Body of pancreas (tissue), 4 donors: ENCODE results near the gene PPIP5K1.

Experiments
- CTCF ChIP-seq, 7 experiments: fragments of 450-650 bp in 4 of 7; fragments of 200-600 bp in 3 of 7; sonication (generic) in 3 of 7; IDR thresholded peaks; one replicate each; pipeline ENCODE4 v1.5.1; 2016 to 2019; ENCODE audit warnings: antibody characterized with exemption in 7 of 7
- POLR2A ChIP-seq, 3 donors: fragments of 450-650 bp; IDR thresholded peaks; one replicate each; pipeline ENCODE4 v1.6.1; 2016; ENCODE audit warnings: antibody characterized with exemption in 3 of 3, mild to moderate bottlenecking in 2 of 3

- TF ChIP-seq CTCF (IDR thresholded peaks at IDR 0.05) (no peak), POLR2A (IDR thresholded peaks at IDR 0.05) (no peak)
These were observed 67.8 kb downstream of the PPIP5K1 start for GRCh38 chr15:43522247-43522646.
